HepG2 (cell line): ENCODE measurements around the gene PDILT. TPM values are rescaled to one million over a fixed set of nuclear protein-coding genes. Genes with fewer than 3 reads are reported as not detected.

Source experiments
- CEBPG ChIP-seq: IDR thresholded peaks from 2 replicates; pipeline ENCODE4 v1.6.1; 2016
- CHD2 ChIP-seq: IDR thresholded peaks from 2 replicates; pipeline ENCODE4 v1.6.1; 2011; ENCODE audit warnings: low read depth, low read length, improper control_type of control experiment
- HNRNPL ChIP-seq: fragments of 200-400 bp; formaldehyde crosslinking; IDR thresholded peaks from 2 replicates; pipeline ENCODE4 v1.6.1; 2017; ENCODE audit warnings: mild to moderate bottlenecking, low read depth, low read length
- KLF6 ChIP-seq: IDR thresholded peaks from 2 replicates; pipeline ENCODE4 v1.8.0; 2016; ENCODE audit warnings: missing biosample characterization, missing genetic modification reagents
- MEIS1 ChIP-seq: sonication (generic); formaldehyde crosslinking; IDR thresholded peaks from 2 replicates; pipeline ENCODE4 v1.9.0; 2021; ENCODE audit warnings: mild to moderate bottlenecking, missing genetic modification reagents, moderate library complexity, borderline replicate concordance
- NFKBIZ ChIP-seq: IDR thresholded peaks from 2 replicates; pipeline ENCODE4 v1.6.1; 2018; ENCODE audit warnings: missing genetic modification reagents, missing compliant biosample characterization
- NPAS2 ChIP-seq: sonication (generic); formaldehyde crosslinking; IDR thresholded peaks from 2 replicates; pipeline ENCODE4 v1.8.0; 2022; ENCODE audit warnings: mild to moderate bottlenecking, missing genetic modification reagents, borderline replicate concordance
- RFX5 ChIP-seq: IDR thresholded peaks from 2 replicates; pipeline ENCODE4 v1.6.1; 2011; ENCODE audit warnings: low read depth, low read length, improper control_type of control experiment
- RFXANK ChIP-seq: IDR thresholded peaks from 2 replicates; pipeline ENCODE4 v1.6.1; 2016
- SMC3 ChIP-seq: IDR thresholded peaks from 2 replicates; pipeline ENCODE4 v1.6.1; 2011; ENCODE audit warnings: low read length, improper control_type of control experiment
- SRSF9 ChIP-seq: fragments of 200-400 bp; formaldehyde crosslinking; IDR thresholded peaks from 2 replicates; pipeline ENCODE4 v1.6.1; 2018; ENCODE audit warnings: borderline replicate concordance, mild to moderate bottlenecking, low read depth, low read length; ENCODE audit not compliant: insufficient read depth, poor library complexity, severe bottlenecking
- ZFYVE20 ChIP-seq: sonication (generic); formaldehyde crosslinking; IDR thresholded peaks from 2 replicates; pipeline ENCODE4 v1.8.0; 2023; ENCODE audit warnings: low read depth, mild to moderate bottlenecking, moderate library complexity, missing genetic modification reagents, borderline replicate concordance
- ZNF230 ChIP-seq: sonication (generic); formaldehyde crosslinking; IDR thresholded peaks from 2 replicates; pipeline ENCODE4 v1.4.0; 2020; ENCODE audit warnings: mild to moderate bottlenecking, missing genetic modification reagents
- ZNF431 ChIP-seq: sonication (generic); formaldehyde crosslinking; IDR thresholded peaks from 2 replicates; pipeline ENCODE4 v1.9.0; 2022; ENCODE audit warnings: missing genetic modification reagents, low read depth, mild to moderate bottlenecking, borderline replicate concordance
- ZNF552 ChIP-seq: sonication (generic); formaldehyde crosslinking; IDR thresholded peaks from 2 replicates; pipeline ENCODE4 v1.9.0; 2022; ENCODE audit warnings: missing genetic modification reagents, mild to moderate bottlenecking, borderline replicate concordance
- ZNF747 ChIP-seq: sonication (generic); formaldehyde crosslinking; IDR thresholded peaks from 2 replicates; pipeline ENCODE4 v1.8.1; 2023; ENCODE audit warnings: missing genetic modification reagents, mild to moderate bottlenecking, borderline replicate concordance
- polyA plus RNA-seq, 8 experiments: library from polyadenylated mRNA; depleted of rRNA in 3 of 8; stranded (reverse) in 7 of 8; unstranded in 1 of 8; fragments of >200 nt; fragmentation: Illumina TruSeq in 4 of 8; extraction: Trizol in 4 of 8; gene quantifications; 2 replicates each; pipeline versions ENCODE4 v1.2.1 to v1.2.3, GENCODE V29; 2011 to 2016; ENCODE audit warnings: low read depth in 4 of 8, missing spikeins in 1 of 8, mixed read lengths in 1 of 8; ENCODE audit not compliant: insufficient read depth in 1 of 8
- total RNA-seq, 5 experiments: library from RNA; depleted of rRNA; stranded (reverse); fragments of >200 nt; fragmentation: Illumina TruSeq; extraction: Trizol; gene quantifications; 2 replicates each; pipeline ENCODE4 v1.2.3, GENCODE V29; 2016; ENCODE audit warnings: low read depth in 1 of 5
- TF ChIP-seq, protein P1 (sequence below): sonication (generic); formaldehyde crosslinking; IDR thresholded peaks from 2 replicates; pipeline ENCODE4 v1.4.0; 2020; ENCODE audit warnings: mild to moderate bottlenecking, missing genetic modification reagents
- TF ChIP-seq, protein P2 (sequence below): sonication (generic); formaldehyde crosslinking; IDR thresholded peaks from 2 replicates; pipeline ENCODE4 v1.8.1; 2023; ENCODE audit warnings: mild to moderate bottlenecking, moderate library complexity, missing genetic modification reagents
- TF ChIP-seq, protein P3 (sequence below): fragments of 450-650 bp; IDR thresholded peaks from 2 replicates; pipeline ENCODE4 v1.6.1; 2017
- TF ChIP-seq, protein P4 (sequence below): sonication (generic); formaldehyde crosslinking; IDR thresholded peaks from 2 replicates; pipeline ENCODE4 v1.8.1; 2023; ENCODE audit warnings: missing genetic modification reagents, mild to moderate bottlenecking, borderline replicate concordance
- TF ChIP-seq, protein P5 (sequence below): sonication (generic); formaldehyde crosslinking; IDR thresholded peaks from 2 replicates; pipeline ENCODE4 v1.4.0; 2020; ENCODE audit warnings: missing genetic modification reagents
- TF ChIP-seq, protein P6 (sequence below): sonication (generic); formaldehyde crosslinking; IDR thresholded peaks from 2 replicates; pipeline ENCODE4 v1.9.0; 2021; ENCODE audit warnings: missing genetic modification reagents, mild to moderate bottlenecking, borderline replicate concordance

PDILT gene
- total and polyA plus RNA-seq, 2 of the 13 experiments (the other 11 are each of a cell fraction or from before 2014, with no cell fraction given), result not detected

DNA sequence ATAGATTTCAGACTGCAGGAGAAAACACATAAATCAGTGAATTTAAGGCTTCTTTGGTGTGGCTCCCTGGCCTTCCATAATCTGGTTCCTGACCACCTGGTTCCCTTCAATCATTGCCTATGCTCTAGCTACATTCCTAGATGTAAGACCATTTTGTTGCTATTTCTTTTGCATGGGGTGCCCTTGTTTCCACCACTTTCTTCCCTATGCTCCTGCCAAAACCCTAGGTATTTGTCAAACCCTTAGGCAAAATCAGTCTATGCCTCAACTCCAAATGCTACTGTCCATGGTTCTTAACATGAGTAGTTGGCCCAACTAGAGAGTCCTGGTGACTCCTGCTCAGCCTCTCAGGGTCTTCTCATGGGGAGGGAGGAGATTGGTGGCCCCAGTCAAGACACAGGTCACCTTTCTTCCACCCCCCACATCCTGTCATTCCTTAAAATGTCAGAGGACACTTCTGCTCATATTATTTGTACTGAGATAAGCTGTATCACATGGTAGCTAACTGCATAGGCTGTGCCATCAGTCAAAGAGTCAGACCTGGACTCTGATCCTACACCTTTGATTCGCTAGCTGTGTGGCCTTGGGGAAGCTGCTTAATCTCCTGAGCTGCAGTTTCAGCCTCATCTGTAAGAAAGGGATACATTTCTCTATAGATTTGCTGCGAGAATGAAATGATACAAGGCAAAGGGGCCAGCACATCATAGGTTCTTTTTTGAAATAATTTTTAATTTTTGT is 19.8 kb upstream of the PDILT start (continued):
- TF ChIP-seq, protein P1, sequence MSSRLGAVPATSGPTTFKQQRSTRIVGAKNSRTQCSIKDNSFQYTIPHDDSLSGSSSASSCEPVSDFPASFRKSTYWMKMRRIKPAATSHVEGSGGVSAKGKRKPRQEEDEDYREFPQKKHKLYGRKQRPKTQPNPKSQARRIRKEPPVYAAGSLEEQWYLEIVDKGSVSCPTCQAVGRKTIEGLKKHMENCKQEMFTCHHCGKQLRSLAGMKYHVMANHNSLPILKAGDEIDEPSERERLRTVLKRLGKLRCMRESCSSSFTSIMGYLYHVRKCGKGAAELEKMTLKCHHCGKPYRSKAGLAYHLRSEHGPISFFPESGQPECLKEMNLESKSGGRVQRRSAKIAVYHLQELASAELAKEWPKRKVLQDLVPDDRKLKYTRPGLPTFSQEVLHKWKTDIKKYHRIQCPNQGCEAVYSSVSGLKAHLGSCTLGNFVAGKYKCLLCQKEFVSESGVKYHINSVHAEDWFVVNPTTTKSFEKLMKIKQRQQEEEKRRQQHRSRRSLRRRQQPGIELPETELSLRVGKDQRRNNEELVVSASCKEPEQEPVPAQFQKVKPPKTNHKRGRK (CRISPR knock-in tag), result no peak
- TF ChIP-seq NFKBIZ, result no peak
- TF ChIP-seq KLF6 (CRISPR knock-in tag), result 0 out of 2 replicates have a peak, but pooled peaks have one; percentile 60
- TF ChIP-seq SRSF9, result no peak
- no peak for TF ChIP-seq SMC3
- TF ChIP-seq, protein P2, sequence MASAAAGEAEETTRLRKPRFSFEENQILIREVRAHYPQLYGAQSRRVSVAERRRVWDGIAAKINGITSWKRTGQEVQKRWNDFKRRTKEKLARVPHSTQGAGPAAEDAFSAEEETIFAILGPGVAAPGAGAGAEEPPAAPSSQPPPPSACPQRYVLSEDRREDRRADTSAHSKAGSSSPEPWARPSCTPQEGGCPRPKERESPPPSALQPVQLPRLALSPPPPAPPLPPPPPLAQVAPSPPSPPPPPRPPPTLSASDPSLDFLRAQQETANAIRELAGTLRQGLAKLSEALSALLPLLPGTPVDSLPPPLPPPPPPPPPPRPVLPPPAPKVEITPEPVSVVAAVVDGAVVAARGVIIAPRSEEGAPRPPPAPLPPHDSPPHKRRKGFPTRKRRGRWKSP (CRISPR knock-in tag), result no peak
- TF ChIP-seq, protein P3, sequence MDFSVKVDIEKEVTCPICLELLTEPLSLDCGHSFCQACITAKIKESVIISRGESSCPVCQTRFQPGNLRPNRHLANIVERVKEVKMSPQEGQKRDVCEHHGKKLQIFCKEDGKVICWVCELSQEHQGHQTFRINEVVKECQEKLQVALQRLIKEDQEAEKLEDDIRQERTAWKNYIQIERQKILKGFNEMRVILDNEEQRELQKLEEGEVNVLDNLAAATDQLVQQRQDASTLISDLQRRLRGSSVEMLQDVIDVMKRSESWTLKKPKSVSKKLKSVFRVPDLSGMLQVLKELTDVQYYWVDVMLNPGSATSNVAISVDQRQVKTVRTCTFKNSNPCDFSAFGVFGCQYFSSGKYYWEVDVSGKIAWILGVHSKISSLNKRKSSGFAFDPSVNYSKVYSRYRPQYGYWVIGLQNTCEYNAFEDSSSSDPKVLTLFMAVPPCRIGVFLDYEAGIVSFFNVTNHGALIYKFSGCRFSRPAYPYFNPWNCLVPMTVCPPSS, result no peak
- no peak for TF ChIP-seq HNRNPL
- peak; percentile 43; the same call in 1 of the 2 replicates for TF ChIP-seq CEBPG
- peak; percentile 57; the same call in 1 of the 2 replicates for TF ChIP-seq ZNF431 (CRISPR knock-in tag)
- TF ChIP-seq ZNF552 (CRISPR knock-in tag), result no peak
- no peak for TF ChIP-seq ZFYVE20 (CRISPR knock-in tag)
- TF ChIP-seq, protein P4, sequence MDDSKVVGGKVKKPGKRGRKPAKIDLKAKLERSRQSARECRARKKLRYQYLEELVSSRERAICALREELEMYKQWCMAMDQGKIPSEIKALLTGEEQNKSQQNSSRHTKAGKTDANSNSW (CRISPR knock-in tag), result 0 out of 2 replicates have a peak, but pooled peaks have one; percentile 72
- TF ChIP-seq CHD2, result no peak
- peak; percentile 83; the same call in 1 of the 2 replicates for TF ChIP-seq ZNF747
- TF ChIP-seq, protein P5, sequence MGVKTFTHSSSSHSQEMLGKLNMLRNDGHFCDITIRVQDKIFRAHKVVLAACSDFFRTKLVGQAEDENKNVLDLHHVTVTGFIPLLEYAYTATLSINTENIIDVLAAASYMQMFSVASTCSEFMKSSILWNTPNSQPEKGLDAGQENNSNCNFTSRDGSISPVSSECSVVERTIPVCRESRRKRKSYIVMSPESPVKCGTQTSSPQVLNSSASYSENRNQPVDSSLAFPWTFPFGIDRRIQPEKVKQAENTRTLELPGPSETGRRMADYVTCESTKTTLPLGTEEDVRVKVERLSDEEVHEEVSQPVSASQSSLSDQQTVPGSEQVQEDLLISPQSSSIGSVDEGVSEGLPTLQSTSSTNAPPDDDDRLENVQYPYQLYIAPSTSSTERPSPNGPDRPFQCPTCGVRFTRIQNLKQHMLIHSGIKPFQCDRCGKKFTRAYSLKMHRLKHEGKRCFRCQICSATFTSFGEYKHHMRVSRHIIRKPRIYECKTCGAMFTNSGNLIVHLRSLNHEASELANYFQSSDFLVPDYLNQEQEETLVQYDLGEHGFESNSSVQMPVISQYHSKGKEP, result 0 out of 2 replicates have a peak, but pooled peaks have one; percentile 81
- TF ChIP-seq, protein P6, sequence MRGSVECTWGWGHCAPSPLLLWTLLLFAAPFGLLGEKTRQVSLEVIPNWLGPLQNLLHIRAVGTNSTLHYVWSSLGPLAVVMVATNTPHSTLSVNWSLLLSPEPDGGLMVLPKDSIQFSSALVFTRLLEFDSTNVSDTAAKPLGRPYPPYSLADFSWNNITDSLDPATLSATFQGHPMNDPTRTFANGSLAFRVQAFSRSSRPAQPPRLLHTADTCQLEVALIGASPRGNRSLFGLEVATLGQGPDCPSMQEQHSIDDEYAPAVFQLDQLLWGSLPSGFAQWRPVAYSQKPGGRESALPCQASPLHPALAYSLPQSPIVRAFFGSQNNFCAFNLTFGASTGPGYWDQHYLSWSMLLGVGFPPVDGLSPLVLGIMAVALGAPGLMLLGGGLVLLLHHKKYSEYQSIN, result peak; percentile 75; the same call in 1 of the 2 replicates
- no peak for TF ChIP-seq RFX5
- TF ChIP-seq NPAS2 (CRISPR knock-in tag), result no peak
- peak; percentile 97 for TF ChIP-seq MEIS1
- 0 out of 2 replicates have a peak, but pooled peaks have one; percentile 48 for TF ChIP-seq RFXANK (CRISPR knock-in tag)
- TF ChIP-seq ZNF230 (CRISPR knock-in tag), result 0 out of 2 replicates have a peak, but pooled peaks have one; percentile 71
